ENCODE measurements around the gene MESP2.
"Not testable (repeated sequence)": the region's sequence is repeated elsewhere in the genome, so short reads cannot be mapped to it uniquely, and the experiment has no call there.

GRCh38 chr15:89782619-89782950, 6.5 kb downstream of the MESP2 start:
- not testable (repeated sequence) for TF ChIP-seq SP1 (IDR thresholded peaks at IDR 0.05); FOXA1 (IDR thresholded peaks at IDR 0.05); TARDBP (IDR thresholded peaks at IDR 0.05); ARNT (IDR thresholded peaks at IDR 0.05); SUZ12 (IDR thresholded peaks at IDR 0.05); NFRKB (IDR thresholded peaks at IDR 0.05); FOXM1 (IDR thresholded peaks at IDR 0.05; ENCODE audit: borderline replicate concordance); LEF1 (IDR thresholded peaks at IDR 0.05; ENCODE audit: borderline replicate concordance); HDGF (IDR thresholded peaks at IDR 0.05; ENCODE audit: borderline replicate concordance); CTBP1 (IDR thresholded peaks at IDR 0.05; ENCODE audit: borderline replicate concordance); L3MBTL2 (conservative IDR thresholded peaks at IDR 0.05)

Data from HEK293T (cell line).